Muscle of leg (tissue), 11 donors: ENCODE data around the gene DYSF. TPM values are rescaled to one million over a fixed set of nuclear protein-coding genes. Genes with fewer than 3 reads are reported as not detected.

Experiments
- DNase-seq: peaks from one replicate; pipeline ENCODE4 v3.0.0; 2013
- H3K27ac ChIP-seq: one replicate; pipeline ENCODE4 v1.5.1; 2013; ENCODE audit warnings: mild to moderate bottlenecking, low read length, control low read depth
- H3K27me3 ChIP-seq: one replicate; pipeline ENCODE4 v1.6.1; 2013; ENCODE audit warnings: low read length; ENCODE audit not compliant: control insufficient read depth, insufficient read depth
- H3K36me3 ChIP-seq: one replicate; pipeline ENCODE4 v1.6.1; 2013; ENCODE audit warnings: low read length; ENCODE audit not compliant: control insufficient read depth, insufficient read depth
- H3K4me1 ChIP-seq: one replicate; pipeline ENCODE4 v1.6.1; 2013; ENCODE audit warnings: low read length; ENCODE audit not compliant: control insufficient read depth, insufficient read depth
- H3K4me3 ChIP-seq: one replicate; pipeline ENCODE4 v1.5.1; 2013; ENCODE audit warnings: low read length, control low read depth
- H3K9me3 ChIP-seq: replicated peaks from 2 replicates; pipeline ENCODE4 v1.6.1; 2013; ENCODE audit warnings: low read depth, low read length; ENCODE audit not compliant: control insufficient read depth
- WGBS: methylation state at CpG from one replicate; pipeline ENCODE4 v1.1.5; 2013; ENCODE audit warnings: missing lambda C conversion rate; ENCODE audit not compliant: insufficient coverage; 5-methylcytosine and 5-hydroxymethylcytosine counted together
- polyA plus RNA-seq, 8 donors: library from polyadenylated mRNA; unstranded; fragments of 120-200 nt; gene quantifications; one replicate each; pipeline versions ENCODE4 v1.2.1 to v1.2.3, GENCODE V29; 2013; ENCODE audit warnings: inconsistent platforms in 1 of 8, low replicate concordance in 1 of 8; ENCODE audit not compliant: insufficient read length in 8 of 8, insufficient read depth in 1 of 8
- total RNA-seq: library from RNA; stranded (reverse); fragments of 120-200 nt; gene quantifications from one replicate; pipeline ENCODE4 v1.2.4, GENCODE V29; 2013

Gene DYSF
- total and polyA plus RNA-seq, 9 donors: 51.6 to 152 (median 106) TPM

DNA sequence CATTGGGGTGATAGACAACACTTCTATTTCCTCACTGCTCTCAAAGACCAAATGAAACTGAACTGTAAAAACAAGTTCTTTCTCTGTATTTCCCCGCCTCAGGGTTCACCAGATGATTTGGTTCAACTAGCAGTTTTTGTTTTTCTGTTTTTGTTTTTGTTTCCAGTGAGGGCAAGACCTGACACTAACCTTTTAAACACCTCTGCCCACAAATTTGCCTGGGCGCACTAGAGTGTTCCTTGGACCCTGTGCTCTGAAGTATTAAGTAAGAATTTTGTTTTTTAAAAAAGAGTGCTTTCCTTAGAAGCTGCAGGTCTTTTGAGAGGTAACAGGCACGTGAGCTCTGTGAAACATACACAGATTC lies 92.9 kb downstream of the DYSF start:
- H3K9me3 ChIP-seq: no peaks in the 10 kb centered on the region
- no peak overlapping the region for H3K4me3 ChIP-seq
- H3K27ac ChIP-seq: no peak overlapping the region
- no CpG with 5 or more reads among the region's 3 CpGs for WGBS
- H3K4me1 ChIP-seq: peaks cover 3% of the 10 kb centered on the region
- H3K27me3 ChIP-seq: no peaks in the 10 kb centered on the region
- no peaks in the 10 kb centered on the region for H3K36me3 ChIP-seq
- DNase-seq: no peak

DNA sequence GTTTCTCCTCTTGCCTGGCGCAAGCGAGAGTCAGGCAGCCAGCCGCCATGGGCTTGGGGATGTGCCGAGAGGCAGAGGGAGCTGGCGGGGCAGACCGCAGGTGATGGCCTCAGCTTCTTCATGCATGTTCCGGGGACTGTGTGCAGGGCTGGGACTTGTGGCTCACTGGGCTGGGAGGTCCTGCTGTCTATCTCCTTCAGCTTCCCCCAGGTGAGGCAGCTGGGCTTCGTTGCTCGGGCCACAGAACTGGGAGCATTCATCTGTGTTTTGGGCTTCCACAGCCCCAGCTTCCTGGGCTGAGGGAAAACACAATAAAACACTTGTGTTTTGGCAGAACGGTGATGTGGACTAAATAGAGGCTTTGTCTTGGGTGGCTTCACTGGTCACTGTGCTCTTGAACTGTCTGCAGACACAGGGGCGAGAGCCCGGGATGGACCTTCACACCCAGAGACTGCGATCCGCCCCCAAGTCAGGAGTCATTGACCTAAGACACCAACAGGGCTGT lies 93.5 kb downstream of the DYSF start:
- H3K4me1 ChIP-seq: peaks cover 3% of the 10 kb centered on the region

DNA sequence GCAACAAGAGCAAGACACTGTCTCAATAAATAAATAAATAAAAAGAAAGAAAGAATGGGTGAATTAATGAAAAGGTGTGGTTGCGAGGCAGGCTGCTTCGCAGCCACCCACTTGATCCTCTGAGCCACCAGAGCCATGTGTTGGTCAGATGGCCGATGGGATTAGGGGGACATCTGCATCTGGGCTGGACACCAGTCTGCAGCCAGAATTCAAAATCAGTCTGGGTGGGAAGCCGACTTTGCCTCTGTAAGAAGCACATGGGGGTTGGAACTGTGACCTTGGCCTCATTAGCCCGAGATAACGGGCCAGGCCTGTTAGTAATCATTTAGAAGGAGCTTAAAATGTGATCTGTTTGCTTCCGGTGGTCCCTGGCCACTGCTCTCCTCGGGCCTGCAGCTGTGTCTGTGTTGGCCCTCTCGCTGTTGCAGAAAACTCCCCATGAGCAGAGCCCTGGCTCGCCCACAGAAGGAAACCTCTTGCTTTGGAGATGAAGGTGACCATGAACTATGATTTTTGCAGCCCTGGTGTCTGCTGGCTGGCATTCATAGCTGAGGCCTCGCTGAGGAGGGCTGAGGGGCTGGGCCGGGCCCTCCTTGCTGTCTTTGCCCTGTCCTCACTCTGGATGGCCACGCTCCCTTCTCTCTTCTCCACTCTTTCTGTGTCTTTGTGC lies 94.4 kb downstream of the DYSF start:
- H3K27me3 ChIP-seq: no peaks in the 10 kb centered on the region
- H3K4me1 ChIP-seq: peaks cover 3% of the 10 kb centered on the region
- 53% methylated on average over 5 of the region's 13 CpGs for WGBS
- no peak overlapping the region for H3K27ac ChIP-seq
- no peak for DNase-seq
- no peaks in the 10 kb centered on the region for H3K9me3 ChIP-seq
- peaks cover 3% of the 10 kb centered on the region for H3K36me3 ChIP-seq
- no peak overlapping the region for H3K4me3 ChIP-seq

More for the DNA sequence above, 93.5 kb downstream of the DYSF start:
- H3K27ac ChIP-seq: no peak overlapping the region
- 93% methylated on average over 9 of the region's 14 CpGs for WGBS
- no peaks in the 10 kb centered on the region for H3K27me3 ChIP-seq
- no peak for DNase-seq
- H3K4me3 ChIP-seq: no peak overlapping the region
- no peaks in the 10 kb centered on the region for H3K9me3 ChIP-seq
- no peaks in the 10 kb centered on the region for H3K36me3 ChIP-seq

- WGBS: 51% methylated on average over 10 of the region's 21 CpGs
- no peak overlapping the region for H3K4me3 ChIP-seq
Observed at GRCh38 chr2:71548646-71549425, 95.5 kb downstream of the DYSF start.

GRCh38 chr2:71550801-71551630 lies 97.7 kb downstream of the DYSF start:
- Histone ChIP-seq H3K36me3 (peaks cover 27% of the 10 kb centered on the region), H3K4me3 (no peak overlapping the region), H3K4me1 (peaks cover 8% of the 10 kb centered on the region), H3K9me3 (no peaks in the 10 kb centered on the region), H3K27me3 (peaks cover 2% of the 10 kb centered on the region), H3K27ac (no peak overlapping the region)
- DNase-seq: no peak
- WGBS: 87% methylated on average over 8 of the region's 11 CpGs

More at GRCh38 chr2:71548646-71549425, 95.5 kb downstream of the DYSF start:
- H3K27ac ChIP-seq: no peak overlapping the region
- H3K4me1 ChIP-seq: peaks cover 8% of the 10 kb centered on the region
- H3K9me3 ChIP-seq: no peaks in the 10 kb centered on the region
- no peaks in the 10 kb centered on the region for H3K27me3 ChIP-seq
- peaks cover 10% of the 10 kb centered on the region for H3K36me3 ChIP-seq
- DNase-seq: peak; percentile 72

GRCh38 chr2:71551631-71551915 lies 98.2 kb downstream of the DYSF start:
- no peak for DNase-seq
- H3K36me3 ChIP-seq: peaks cover 30% of the 10 kb centered on the region
- no peak overlapping the region for H3K27ac ChIP-seq
- peaks cover 8% of the 10 kb centered on the region for H3K4me1 ChIP-seq
- peaks cover 2% of the 10 kb centered on the region for H3K27me3 ChIP-seq
- H3K4me3 ChIP-seq: no peak overlapping the region
- WGBS: 89% methylated on average over 4 of the region's 9 CpGs
- H3K9me3 ChIP-seq: no peaks in the 10 kb centered on the region

- DNase-seq: no peak
- Histone ChIP-seq H3K27me3 (peaks cover 4% of the 10 kb centered on the region), H3K36me3 (peaks cover 36% of the 10 kb centered on the region), H3K9me3 (no peaks in the 10 kb centered on the region), H3K27ac (no peak overlapping the region), H3K4me1 (peaks cover 8% of the 10 kb centered on the region), H3K4me3 (no peak overlapping the region)
- WGBS: 71% methylated on average over 4 of the region's 6 CpGs
Observed at GRCh38 chr2:71552356-71552755, 99.0 kb downstream of the DYSF start.

- WGBS: 71% methylated on average over 15 of the region's 15 CpGs
- Histone ChIP-seq H3K27me3 (peaks cover 4% of the 10 kb centered on the region), H3K27ac (no peak overlapping the region), H3K4me1 (peaks cover 8% of the 10 kb centered on the region), H3K4me3 (no peak overlapping the region), H3K9me3 (no peaks in the 10 kb centered on the region), H3K36me3 (peaks cover 36% of the 10 kb centered on the region)
- no peak for DNase-seq
Observed at GRCh38 chr2:71552861-71553301, 99.5 kb downstream of the DYSF start.

DNA sequence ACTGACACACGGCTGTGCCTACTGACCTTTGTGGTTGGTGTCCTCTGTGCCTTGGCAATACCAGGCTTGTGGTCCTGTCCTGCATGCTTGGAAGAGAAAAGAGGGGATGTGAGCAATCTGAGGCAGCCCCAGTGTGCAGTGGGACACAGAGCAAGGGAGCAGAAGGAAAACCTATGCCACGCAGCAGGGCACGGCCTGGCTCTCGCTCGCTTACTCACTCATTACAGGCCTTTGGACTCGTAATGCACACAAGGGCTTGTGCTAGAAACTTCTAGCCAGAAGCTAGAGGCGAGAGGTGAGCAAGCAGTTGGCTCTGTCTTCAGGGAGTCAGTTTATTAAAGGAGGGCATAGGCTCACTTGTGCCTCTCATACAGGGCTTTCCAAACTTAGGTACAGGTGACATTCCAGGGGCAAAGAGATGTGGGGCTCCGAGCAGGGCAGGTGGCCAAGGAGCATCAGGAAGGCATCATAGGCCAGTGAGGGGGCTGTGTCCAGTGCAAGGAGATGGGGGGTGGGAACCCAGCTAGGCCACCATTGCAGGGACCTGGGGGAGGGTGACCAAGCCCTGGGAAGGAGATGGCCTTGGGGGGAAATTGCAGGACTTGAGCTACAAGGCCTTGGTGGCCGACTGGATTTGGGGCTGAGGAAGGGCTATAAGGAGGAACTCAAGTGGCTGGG lies 100.8 kb downstream of the DYSF start:
- Histone ChIP-seq H3K36me3 (peaks cover 36% of the 10 kb centered on the region), H3K9me3 (no peaks in the 10 kb centered on the region), H3K4me3 (no peak overlapping the region), H3K27me3 (peaks cover 4% of the 10 kb centered on the region), H3K27ac (no peak overlapping the region), H3K4me1 (peaks cover 5% of the 10 kb centered on the region)
- 86% methylated on average over 9 of the region's 9 CpGs for WGBS
- no peak for DNase-seq
